Measurements from ENCODE around the gene NANS.
"Not testable (repeated sequence)": the region's sequence is repeated elsewhere in the genome, so short reads cannot be mapped to it uniquely, and the experiment has no call there.

Gene NANS

GRCh38 chr9:98017306-98017705, 39.2 kb upstream of the NANS start:
- peaks cover 91% of the 10 kb centered on the region for H3K36me3 ChIP-seq (ENCODE audit: insufficient read depth, low read length)
- no peaks in the 10 kb centered on the region for H3K9me3 ChIP-seq (ENCODE audit: low read depth, low read length)
- DNase-seq (ENCODE audit: low read depth, low spot score), result no peak
- no peak for TF ChIP-seq POLR2AphosphoS5 (IDR thresholded peaks at IDR 0.05; ENCODE audit: borderline replicate concordance, low read depth, low read length)
- TF ChIP-seq EZH2 (IDR thresholded peaks at IDR 0.05), result no peak
- TF ChIP-seq FOXP2 (optimal IDR thresholded peaks at IDR 0.05; ENCODE audit: control extremely low read depth, extremely low read length, insufficient read depth), result no peak
- no peak overlapping the region for H3K27ac ChIP-seq
- no peak overlapping the region for H3K9ac ChIP-seq (ENCODE audit: insufficient read length)
- no peak overlapping the region for H3K4me3 ChIP-seq

DNA sequence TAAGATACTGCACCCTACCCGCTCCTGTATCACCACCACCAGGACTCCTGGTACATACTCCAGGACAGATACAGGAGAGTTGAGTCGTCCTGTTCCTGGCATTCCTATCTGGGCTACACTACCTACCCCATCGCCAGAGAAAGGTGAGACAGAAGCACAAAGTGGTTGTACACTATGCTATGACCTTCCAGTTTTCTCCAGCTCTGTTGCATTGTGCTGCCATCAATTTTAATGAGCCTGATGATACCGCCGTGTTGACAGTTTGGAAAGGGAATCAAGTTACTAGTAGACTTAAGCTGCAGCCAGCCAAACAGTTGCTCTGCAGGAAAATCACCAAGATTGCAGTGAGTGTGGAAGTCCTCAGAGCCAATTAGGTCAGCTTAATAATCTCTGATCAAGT, 38.2 kb upstream of the NANS start:
- H3K27ac ChIP-seq, result no peak overlapping the region
- H3K36me3 ChIP-seq (ENCODE audit: insufficient read depth, low read length), result peaks cover 80% of the 10 kb centered on the region

GRCh38 chr9:98019098-98019497, 37.4 kb upstream of the NANS start:
- peaks cover 73% of the 10 kb centered on the region for H3K36me3 ChIP-seq (ENCODE audit: insufficient read depth, low read length)
- DNase-seq (ENCODE audit: low read depth, low spot score), result no peak

More for the DNA sequence above, 38.2 kb upstream of the NANS start:
- Histone ChIP-seq H3K9ac (ENCODE audit: insufficient read length) (no peak overlapping the region), H3K4me3 (no peak overlapping the region), H3K9me3 (ENCODE audit: low read depth, low read length) (no peaks in the 10 kb centered on the region)
- TF ChIP-seq POLR2AphosphoS5 (IDR thresholded peaks at IDR 0.05; ENCODE audit: borderline replicate concordance, low read depth, low read length) (no peak), FOXP2 (optimal IDR thresholded peaks at IDR 0.05; ENCODE audit: control extremely low read depth, extremely low read length, insufficient read depth) (no peak), EZH2 (IDR thresholded peaks at IDR 0.05) (no peak)
- no peak for DNase-seq (ENCODE audit: low read depth, low spot score)

DNA sequence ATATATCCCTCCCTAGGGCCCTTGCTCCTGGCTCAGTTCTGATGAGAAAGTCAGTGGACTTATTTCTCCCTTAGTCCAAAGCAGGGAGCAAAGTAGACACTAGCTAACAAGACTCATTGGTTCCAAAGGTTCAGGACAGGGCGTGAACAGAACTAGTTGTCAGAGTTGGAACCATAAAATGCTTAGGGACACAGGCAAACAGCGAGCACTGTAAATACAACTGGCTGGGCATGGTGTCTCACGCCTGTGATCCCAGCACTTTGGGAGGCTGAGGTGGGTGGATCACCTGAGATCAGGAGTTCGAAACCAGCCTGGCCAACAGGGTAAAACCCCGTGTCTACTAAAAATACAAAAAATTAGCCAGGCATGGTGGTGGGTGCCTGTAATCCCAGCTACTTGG, 36.7 kb upstream of the NANS start:
- not testable (repeated sequence) for H3K27ac ChIP-seq; H3K9me3 ChIP-seq (ENCODE audit: low read depth, low read length); DNase-seq (ENCODE audit: low read depth, low spot score); H3K9ac ChIP-seq (ENCODE audit: insufficient read length); H3K4me3 ChIP-seq
- H3K36me3 ChIP-seq (ENCODE audit: insufficient read depth, low read length), result peaks cover 65% of the 10 kb centered on the region

More at GRCh38 chr9:98019098-98019497, 37.4 kb upstream of the NANS start:
- Histone ChIP-seq H3K4me3 (no peak overlapping the region), H3K9ac (ENCODE audit: insufficient read length) (no peak overlapping the region), H3K27ac (no peak overlapping the region), H3K9me3 (ENCODE audit: low read depth, low read length) (no peaks in the 10 kb centered on the region)
- no peak for TF ChIP-seq FOXP2 (optimal IDR thresholded peaks at IDR 0.05; ENCODE audit: control extremely low read depth, extremely low read length, insufficient read depth)

DNA sequence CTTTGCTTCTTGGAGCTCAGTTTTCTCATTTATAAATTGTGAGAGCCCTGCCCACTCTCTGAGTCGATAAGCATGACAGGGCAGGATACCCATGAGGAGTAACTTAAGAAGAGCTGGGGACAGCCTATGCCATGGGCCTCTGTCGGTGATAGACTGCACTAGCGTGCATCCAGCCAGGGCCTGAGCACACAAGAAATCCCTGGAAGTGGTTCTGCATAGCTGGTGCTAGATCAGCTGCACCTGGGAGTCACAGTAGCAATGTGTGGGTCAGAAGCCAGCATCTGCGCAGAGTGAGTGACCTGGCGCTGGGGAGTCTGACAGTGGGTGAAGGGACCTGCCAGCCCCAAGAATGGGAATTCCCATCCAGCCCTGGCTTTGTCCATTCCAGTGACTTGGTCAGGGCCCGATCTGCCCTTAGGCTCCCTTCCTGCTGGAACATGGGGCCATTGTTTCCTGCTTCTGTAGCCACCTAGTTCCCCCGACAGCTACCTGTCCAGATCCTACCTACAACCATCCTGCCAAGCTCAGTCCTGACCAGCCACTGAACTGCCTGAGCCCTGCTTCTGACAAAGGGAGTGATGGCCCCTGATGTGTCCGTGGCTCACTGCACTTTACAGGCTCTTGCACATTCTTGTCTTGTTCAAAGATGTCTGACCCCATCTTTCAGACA, 35.9 kb upstream of the NANS start:
- peaks cover 58% of the 10 kb centered on the region for H3K36me3 ChIP-seq (ENCODE audit: insufficient read depth, low read length)
- DNase-seq (ENCODE audit: low read depth, low spot score), result no peak
- TF ChIP-seq POLR2AphosphoS5 (IDR thresholded peaks at IDR 0.05; ENCODE audit: borderline replicate concordance, low read depth, low read length), result no peak
- no peak for TF ChIP-seq FOXP2 (optimal IDR thresholded peaks at IDR 0.05; ENCODE audit: control extremely low read depth, extremely low read length, insufficient read depth)
- H3K4me3 ChIP-seq, result no peak overlapping the region
- no peaks in the 10 kb centered on the region for H3K9me3 ChIP-seq (ENCODE audit: low read depth, low read length)
- no peak overlapping the region for H3K9ac ChIP-seq (ENCODE audit: insufficient read length)
- H3K27ac ChIP-seq, result no peak overlapping the region

- no peak overlapping the region for H3K4me3 ChIP-seq
- no peaks in the 10 kb centered on the region for H3K9me3 ChIP-seq (ENCODE audit: low read depth, low read length)
- H3K9ac ChIP-seq (ENCODE audit: insufficient read length), result no peak overlapping the region
- TF ChIP-seq EZH2 (IDR thresholded peaks at IDR 0.05), result no peak
- no peak for TF ChIP-seq POLR2AphosphoS5 (IDR thresholded peaks at IDR 0.05; ENCODE audit: borderline replicate concordance, low read depth, low read length)
- TF ChIP-seq FOXP2 (optimal IDR thresholded peaks at IDR 0.05; ENCODE audit: control extremely low read depth, extremely low read length, insufficient read depth), result no peak
- H3K36me3 ChIP-seq (ENCODE audit: insufficient read depth, low read length), result peaks cover 49% of the 10 kb centered on the region
- DNase-seq (ENCODE audit: low read depth, low spot score), result no peak
- H3K27ac ChIP-seq, result no peak overlapping the region
Measured at GRCh38 chr9:98021306-98022040, 35.1 kb upstream of the NANS start.

GRCh38 chr9:98022447-98022846, 34.1 kb upstream of the NANS start:
- no peak overlapping the region for H3K9ac ChIP-seq (ENCODE audit: insufficient read length)
- no peak for DNase-seq (ENCODE audit: low read depth, low spot score)
- no peak overlapping the region for H3K4me3 ChIP-seq
- no peaks in the 10 kb centered on the region for H3K9me3 ChIP-seq (ENCODE audit: low read depth, low read length)
- no peak overlapping the region for H3K27ac ChIP-seq
- no peak for TF ChIP-seq EZH2 (IDR thresholded peaks at IDR 0.05)
- TF ChIP-seq FOXP2 (optimal IDR thresholded peaks at IDR 0.05; ENCODE audit: control extremely low read depth, extremely low read length, insufficient read depth), result no peak
- TF ChIP-seq POLR2AphosphoS5 (IDR thresholded peaks at IDR 0.05; ENCODE audit: borderline replicate concordance, low read depth, low read length), result no peak; the same call in 1 of the 2 replicates
- H3K36me3 ChIP-seq (ENCODE audit: insufficient read depth, low read length), result peaks cover 39% of the 10 kb centered on the region

DNA sequence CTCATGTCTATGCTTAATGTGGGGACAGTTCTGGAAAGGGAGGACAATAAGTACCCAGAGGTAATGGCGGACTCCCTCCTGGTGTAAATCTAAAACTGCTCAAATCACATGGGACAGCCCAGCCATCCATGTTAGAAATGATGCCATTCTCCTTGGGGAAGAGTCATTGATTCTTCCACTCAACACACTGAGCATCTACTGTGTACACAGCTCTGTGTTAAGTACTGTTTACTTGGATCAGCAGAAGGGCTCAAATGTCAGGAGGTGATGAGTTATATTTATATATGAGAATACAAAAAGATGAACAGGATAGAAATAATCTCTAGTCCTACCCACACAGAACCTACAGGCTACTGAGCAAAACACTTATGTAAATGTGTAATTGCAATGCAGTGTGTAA, 31.8 kb upstream of the NANS start:
- Histone ChIP-seq H3K9me3 (ENCODE audit: low read depth, low read length) (no peaks in the 10 kb centered on the region), H3K9ac (ENCODE audit: insufficient read length) (no peak overlapping the region), H3K36me3 (ENCODE audit: insufficient read depth, low read length) (peaks cover 17% of the 10 kb centered on the region), H3K4me3 (no peak overlapping the region), H3K27ac (no peak overlapping the region)
- TF ChIP-seq POLR2AphosphoS5 (IDR thresholded peaks at IDR 0.05; ENCODE audit: borderline replicate concordance, low read depth, low read length), result no peak; the same call in 1 of the 2 replicates
- DNase-seq (ENCODE audit: low read depth, low spot score), result no peak

DNA sequence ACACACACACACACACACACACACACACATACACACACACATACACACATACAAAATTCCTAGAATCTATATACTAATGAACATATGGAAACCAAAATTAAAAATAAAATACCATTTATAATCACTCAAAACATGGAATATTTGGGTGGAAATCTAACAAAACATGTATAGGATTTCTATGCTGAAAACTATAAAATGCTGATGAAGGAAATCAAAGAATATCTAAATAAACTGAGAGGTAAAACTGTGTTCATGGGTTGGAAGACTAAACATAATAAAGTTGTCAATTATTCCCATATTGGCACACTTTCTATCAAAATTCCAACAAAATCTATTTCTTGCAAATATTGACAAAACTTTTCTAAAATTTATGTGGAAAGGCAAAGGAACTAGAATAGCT, 25.4 kb upstream of the NANS start:
- Histone ChIP-seq H3K9ac (ENCODE audit: insufficient read length) (no peak overlapping the region), H3K36me3 (ENCODE audit: insufficient read depth, low read length) (no peaks in the 10 kb centered on the region; the same call in 1 of the 2 replicates), H3K4me3 (no peak overlapping the region), H3K27ac (no peak overlapping the region), H3K9me3 (ENCODE audit: low read depth, low read length) (no peaks in the 10 kb centered on the region)
- no peak for DNase-seq (ENCODE audit: low read depth, low spot score)
- TF ChIP-seq EZH2 (IDR thresholded peaks at IDR 0.05), result no peak
- TF ChIP-seq FOXP2 (optimal IDR thresholded peaks at IDR 0.05; ENCODE audit: control extremely low read depth, extremely low read length, insufficient read depth), result no peak
- no peak for TF ChIP-seq POLR2AphosphoS5 (IDR thresholded peaks at IDR 0.05; ENCODE audit: borderline replicate concordance, low read depth, low read length)
